ENCODE data around the gene MYL12A.
A peak's percentile ranks its signal among the peaks of the same experiment; 100 is the strongest.
"Not testable (repeated sequence)": the region's sequence is repeated elsewhere in the genome, so short reads cannot be mapped to it uniquely, and the experiment has no call there.

The MYL12A gene

GRCh38 chr18:3256693-3257626 is 9.4 kb downstream of the MYL12A start:
- no peak for DNase-seq

GRCh38 chr18:3257627-3258120 is 10.1 kb downstream of the MYL12A start:
- no peak for DNase-seq

- no peak for DNase-seq
Measured at GRCh38 chr18:3260995-3261372, 13.4 kb downstream of the MYL12A start.

GRCh38 chr18:3261373-3262233 is 14.0 kb downstream of the MYL12A start, which contains the start of gene MYL12B:
Gene MYL12B (plus strand): TSS chr18:3262133. CDS start chr18:3272899, 10,766 bp downstream.
- peak; percentile 73 for DNase-seq

GRCh38 chr18:3262234-3263131 is 14.9 kb downstream of the MYL12A start:
- DNase-seq, result no peak

- no peak for DNase-seq
Measured at GRCh38 chr18:3263132-3263700, 15.6 kb downstream of the MYL12A start.

GRCh38 chr18:3264362-3264761 is 16.8 kb downstream of the MYL12A start:
- no peak for DNase-seq

GRCh38 chr18:3265564-3266033 is 18.0 kb downstream of the MYL12A start:
- DNase-seq, result no peak

GRCh38 chr18:3266062-3266608 is 18.5 kb downstream of the MYL12A start:
- no peak for DNase-seq

GRCh38 chr18:3268306-3268705 is 20.7 kb downstream of the MYL12A start:
- no peak for DNase-seq

- DNase-seq, result no peak
Measured at GRCh38 chr18:3269241-3269913, 21.8 kb downstream of the MYL12A start.

- no peak for DNase-seq
Measured at GRCh38 chr18:3269914-3270299, 22.3 kb downstream of the MYL12A start.

GRCh38 chr18:3273042-3273441 is 25.4 kb downstream of the MYL12A start:
- DNase-seq, result no peak

GRCh38 chr18:3277643-3278213 is 30.1 kb downstream of the MYL12A start:
- DNase-seq, result not testable (repeated sequence)

GRCh38 chr18:3279201-3280185 is 31.9 kb downstream of the MYL12A start:
- DNase-seq, result no peak

- DNase-seq, result peak; percentile 66
Measured at GRCh38 chr18:3281456-3282400, 34.1 kb downstream of the MYL12A start.

GRCh38 chr18:3283253-3283863 is 35.8 kb downstream of the MYL12A start:
- no peak for DNase-seq

- DNase-seq, result no peak
Measured at GRCh38 chr18:3283908-3284307, 36.3 kb downstream of the MYL12A start.

Data from NCI-H2171 (cell line).